ENCODE measurements around the gene DHFR.
"Not testable (repeated sequence)": the region's sequence is repeated elsewhere in the genome, so short reads cannot be mapped to it uniquely, and the experiment has no call there.

DHFR gene

GRCh38 chr5:80600943-80601693 is 53.7 kb downstream of the DHFR start:
- no peak overlapping the region for H3K4me3 ChIP-seq (ENCODE audit: low read depth, low read length)
- no peaks in the 10 kb centered on the region for H3K4me1 ChIP-seq (ENCODE audit: control insufficient read depth, insufficient read depth, low read length, unreplicated experiment)
- no peaks in the 10 kb centered on the region for H3K79me2 ChIP-seq (ENCODE audit: control insufficient read depth, insufficient read depth, low read length, unreplicated experiment)
- H3K27ac ChIP-seq (ENCODE audit: low read depth, low read length) = no peak overlapping the region
- no peaks in the 10 kb centered on the region for H3K36me3 ChIP-seq (ENCODE audit: insufficient read depth, low read length)
- H2AFZ ChIP-seq (ENCODE audit: low read length, unreplicated experiment) = no peak overlapping the region
- no peaks in the 10 kb centered on the region for H3K27me3 ChIP-seq (ENCODE audit: insufficient read depth, low read length)

- H3K36me3 ChIP-seq (ENCODE audit: insufficient read depth, low read length) = no peaks in the 10 kb centered on the region
- H3K27me3 ChIP-seq (ENCODE audit: insufficient read depth, low read length) = no peaks in the 10 kb centered on the region
- H3K79me2 ChIP-seq (ENCODE audit: control insufficient read depth, insufficient read depth, low read length, unreplicated experiment) = no peaks in the 10 kb centered on the region
- H3K27ac ChIP-seq (ENCODE audit: low read depth, low read length) = no peak overlapping the region
- H3K4me1 ChIP-seq (ENCODE audit: control insufficient read depth, insufficient read depth, low read length, unreplicated experiment) = no peaks in the 10 kb centered on the region
- no peak overlapping the region for H2AFZ ChIP-seq (ENCODE audit: low read length, unreplicated experiment)
- H3K4me3 ChIP-seq (ENCODE audit: low read depth, low read length) = no peak overlapping the region
These were observed 57.3 kb downstream of the DHFR start for GRCh38 chr5:80597500-80597899.

- peaks cover 8% of the 10 kb centered on the region for H3K4me1 ChIP-seq (ENCODE audit: control insufficient read depth, insufficient read depth, low read length, unreplicated experiment)
- no peak overlapping the region for H2AFZ ChIP-seq (ENCODE audit: low read length, unreplicated experiment)
- H3K36me3 ChIP-seq (ENCODE audit: insufficient read depth, low read length) = no peaks in the 10 kb centered on the region
These were observed 60.0 kb downstream of the DHFR start for GRCh38 chr5:80594810-80595209.

GRCh38 chr5:80592761-80593160 is 62.0 kb downstream of the DHFR start:
- H3K4me1 ChIP-seq (ENCODE audit: control insufficient read depth, insufficient read depth, low read length, unreplicated experiment) = peaks cover 8% of the 10 kb centered on the region
- H3K4me3 ChIP-seq (ENCODE audit: low read depth, low read length) = no peak overlapping the region
- H3K27me3 ChIP-seq (ENCODE audit: insufficient read depth, low read length) = no peaks in the 10 kb centered on the region
- H2AFZ ChIP-seq (ENCODE audit: low read length, unreplicated experiment) = no peak overlapping the region
- no peaks in the 10 kb centered on the region for H3K79me2 ChIP-seq (ENCODE audit: control insufficient read depth, insufficient read depth, low read length, unreplicated experiment)
- H3K27ac ChIP-seq (ENCODE audit: low read depth, low read length) = no peak overlapping the region
- H3K36me3 ChIP-seq (ENCODE audit: insufficient read depth, low read length) = no peaks in the 10 kb centered on the region

More at GRCh38 chr5:80594810-80595209, 60.0 kb downstream of the DHFR start:
- Histone ChIP-seq H3K79me2 (ENCODE audit: control insufficient read depth, insufficient read depth, low read length, unreplicated experiment) (no peaks in the 10 kb centered on the region), H3K4me3 (ENCODE audit: low read depth, low read length) (no peak overlapping the region), H3K27ac (ENCODE audit: low read depth, low read length) (no peak overlapping the region), H3K27me3 (ENCODE audit: insufficient read depth, low read length) (no peaks in the 10 kb centered on the region)

GRCh38 chr5:80592105-80592504 is 62.7 kb downstream of the DHFR start:
- Histone ChIP-seq H3K4me3 (ENCODE audit: low read depth, low read length) (no peak overlapping the region), H3K36me3 (ENCODE audit: insufficient read depth, low read length) (no peaks in the 10 kb centered on the region), H3K79me2 (ENCODE audit: control insufficient read depth, insufficient read depth, low read length, unreplicated experiment) (no peaks in the 10 kb centered on the region), H3K4me1 (ENCODE audit: control insufficient read depth, insufficient read depth, low read length, unreplicated experiment) (peaks cover 8% of the 10 kb centered on the region), H3K27ac (ENCODE audit: low read depth, low read length) (no peak overlapping the region), H2AFZ (ENCODE audit: low read length, unreplicated experiment) (no peak overlapping the region), H3K27me3 (ENCODE audit: insufficient read depth, low read length) (no peaks in the 10 kb centered on the region)

- Histone ChIP-seq H2AFZ (ENCODE audit: low read length, unreplicated experiment) (no peak overlapping the region), H3K36me3 (ENCODE audit: insufficient read depth, low read length) (no peaks in the 10 kb centered on the region), H3K27me3 (ENCODE audit: insufficient read depth, low read length) (no peaks in the 10 kb centered on the region), H3K4me3 (ENCODE audit: low read depth, low read length) (no peak overlapping the region), H3K79me2 (ENCODE audit: control insufficient read depth, insufficient read depth, low read length, unreplicated experiment) (no peaks in the 10 kb centered on the region), H3K27ac (ENCODE audit: low read depth, low read length) (no peak overlapping the region), H3K4me1 (ENCODE audit: control insufficient read depth, insufficient read depth, low read length, unreplicated experiment) (peaks cover 8% of the 10 kb centered on the region)
These were observed 63.4 kb downstream of the DHFR start for GRCh38 chr5:80591352-80591751.

- Histone ChIP-seq H2AFZ (ENCODE audit: low read length, unreplicated experiment) (no peak overlapping the region), H3K36me3 (ENCODE audit: insufficient read depth, low read length) (no peaks in the 10 kb centered on the region), H3K79me2 (ENCODE audit: control insufficient read depth, insufficient read depth, low read length, unreplicated experiment) (no peaks in the 10 kb centered on the region), H3K4me1 (ENCODE audit: control insufficient read depth, insufficient read depth, low read length, unreplicated experiment) (peaks cover 8% of the 10 kb centered on the region), H3K27ac (ENCODE audit: low read depth, low read length) (no peak overlapping the region), H3K4me3 (ENCODE audit: low read depth, low read length) (no peak overlapping the region), H3K27me3 (ENCODE audit: insufficient read depth, low read length) (no peaks in the 10 kb centered on the region)
These were observed 64.0 kb downstream of the DHFR start for GRCh38 chr5:80590766-80591165.

- H3K27me3 ChIP-seq (ENCODE audit: insufficient read depth, low read length) = no peaks in the 10 kb centered on the region
- peaks cover 8% of the 10 kb centered on the region for H3K4me1 ChIP-seq (ENCODE audit: control insufficient read depth, insufficient read depth, low read length, unreplicated experiment)
- no peaks in the 10 kb centered on the region for H3K36me3 ChIP-seq (ENCODE audit: insufficient read depth, low read length)
- no peak overlapping the region for H2AFZ ChIP-seq (ENCODE audit: low read length, unreplicated experiment)
- no peaks in the 10 kb centered on the region for H3K79me2 ChIP-seq (ENCODE audit: control insufficient read depth, insufficient read depth, low read length, unreplicated experiment)
- H3K27ac ChIP-seq (ENCODE audit: low read depth, low read length) = no peak overlapping the region
- no peak overlapping the region for H3K4me3 ChIP-seq (ENCODE audit: low read depth, low read length)
These were observed 65.8 kb downstream of the DHFR start for GRCh38 chr5:80588858-80589540.

GRCh38 chr5:80584770-80585169 is 70.0 kb downstream of the DHFR start:
- no peak overlapping the region for H3K4me3 ChIP-seq (ENCODE audit: low read depth, low read length)
- no peaks in the 10 kb centered on the region for H3K36me3 ChIP-seq (ENCODE audit: insufficient read depth, low read length)
- H3K79me2 ChIP-seq (ENCODE audit: control insufficient read depth, insufficient read depth, low read length, unreplicated experiment) = no peaks in the 10 kb centered on the region
- no peaks in the 10 kb centered on the region for H3K4me1 ChIP-seq (ENCODE audit: control insufficient read depth, insufficient read depth, low read length, unreplicated experiment)
- H3K27me3 ChIP-seq (ENCODE audit: insufficient read depth, low read length) = no peaks in the 10 kb centered on the region
- no peak overlapping the region for H3K27ac ChIP-seq (ENCODE audit: low read depth, low read length)
- no peak overlapping the region for H2AFZ ChIP-seq (ENCODE audit: low read length, unreplicated experiment)

- not testable (repeated sequence) for H3K27ac ChIP-seq (ENCODE audit: low read depth, low read length); H2AFZ ChIP-seq (ENCODE audit: low read length, unreplicated experiment); H3K79me2 ChIP-seq (ENCODE audit: control insufficient read depth, insufficient read depth, low read length, unreplicated experiment); H3K36me3 ChIP-seq (ENCODE audit: insufficient read depth, low read length); H3K4me3 ChIP-seq (ENCODE audit: low read depth, low read length); H3K4me1 ChIP-seq (ENCODE audit: control insufficient read depth, insufficient read depth, low read length, unreplicated experiment)
- peaks cover 10% of the 10 kb centered on the region for H3K27me3 ChIP-seq (ENCODE audit: insufficient read depth, low read length)
These were observed 74.5 kb downstream of the DHFR start for GRCh38 chr5:80580291-80580690.

- Histone ChIP-seq H3K4me1 (ENCODE audit: control insufficient read depth, insufficient read depth, low read length, unreplicated experiment) (no peaks in the 10 kb centered on the region), H3K4me3 (ENCODE audit: low read depth, low read length) (no peak overlapping the region), H3K36me3 (ENCODE audit: insufficient read depth, low read length) (no peaks in the 10 kb centered on the region), H3K79me2 (ENCODE audit: control insufficient read depth, insufficient read depth, low read length, unreplicated experiment) (no peaks in the 10 kb centered on the region), H3K27ac (ENCODE audit: low read depth, low read length) (no peak overlapping the region), H2AFZ (ENCODE audit: low read length, unreplicated experiment) (no peak overlapping the region), H3K27me3 (ENCODE audit: insufficient read depth, low read length) (peaks cover 22% of the 10 kb centered on the region)
These were observed 75.7 kb downstream of the DHFR start for GRCh38 chr5:80579050-80579449.
